NCI-H128 (cell line): ENCODE results near the gene CTIF.

ENCODE experiments used
- DNase-seq: peaks from one replicate; lab custom pipeline; 2025; ENCODE audit not compliant: unreplicated experiment; lab: John Stamatoyannopoulos, UW

The CTIF gene

GRCh38 chr18:48723016-48723415, 184.2 kb downstream of the CTIF start:
- DNase-seq = no peak

GRCh38 chr18:48723837-48724236, 185.0 kb downstream of the CTIF start:
- no peak for DNase-seq

DNA sequence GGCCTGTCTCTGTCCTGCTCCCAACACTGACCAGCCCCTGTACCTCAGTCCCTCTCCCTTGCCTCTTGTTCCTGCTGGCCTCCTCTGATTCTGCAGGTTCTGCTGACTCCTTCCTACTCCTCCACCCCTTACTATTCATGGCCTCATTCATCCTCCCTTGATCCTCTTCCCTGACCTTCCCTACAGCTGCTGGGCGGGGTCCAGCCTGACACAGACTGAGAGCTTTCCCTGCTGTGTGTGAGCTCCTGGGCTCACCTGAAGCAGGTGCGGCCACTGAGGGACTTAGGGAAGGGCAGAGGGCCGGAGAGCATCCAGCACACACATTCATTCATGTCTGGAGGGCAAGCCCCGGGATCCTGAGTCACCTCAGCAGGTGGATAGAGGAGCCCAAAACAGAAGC, 185.6 kb downstream of the CTIF start:
- DNase-seq = no peak

DNA sequence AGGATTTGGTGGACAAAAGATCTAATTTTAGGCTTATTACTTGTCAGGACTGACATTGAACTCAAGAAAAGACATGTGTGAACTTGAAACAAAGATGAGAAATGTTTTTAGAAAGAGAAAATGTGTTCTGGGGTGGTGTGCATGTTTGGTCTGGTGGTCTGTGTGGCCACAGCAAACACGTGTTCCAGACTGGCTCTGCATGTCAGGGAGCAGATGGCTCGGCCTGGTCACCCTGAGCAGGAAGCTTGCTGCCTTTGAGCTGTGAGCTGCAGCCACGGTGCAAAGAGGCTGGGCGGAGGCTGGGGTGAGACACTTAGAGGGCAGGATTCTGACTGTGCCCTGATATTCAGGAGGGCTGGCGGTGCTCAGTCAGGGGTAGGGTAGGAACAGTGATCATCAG, 186.1 kb downstream of the CTIF start:
- DNase-seq = no peak

GRCh38 chr18:48725562-48725961, 186.7 kb downstream of the CTIF start:
- no peak for DNase-seq

GRCh38 chr18:48727681-48728080, 188.8 kb downstream of the CTIF start:
- no peak for DNase-seq

DNA sequence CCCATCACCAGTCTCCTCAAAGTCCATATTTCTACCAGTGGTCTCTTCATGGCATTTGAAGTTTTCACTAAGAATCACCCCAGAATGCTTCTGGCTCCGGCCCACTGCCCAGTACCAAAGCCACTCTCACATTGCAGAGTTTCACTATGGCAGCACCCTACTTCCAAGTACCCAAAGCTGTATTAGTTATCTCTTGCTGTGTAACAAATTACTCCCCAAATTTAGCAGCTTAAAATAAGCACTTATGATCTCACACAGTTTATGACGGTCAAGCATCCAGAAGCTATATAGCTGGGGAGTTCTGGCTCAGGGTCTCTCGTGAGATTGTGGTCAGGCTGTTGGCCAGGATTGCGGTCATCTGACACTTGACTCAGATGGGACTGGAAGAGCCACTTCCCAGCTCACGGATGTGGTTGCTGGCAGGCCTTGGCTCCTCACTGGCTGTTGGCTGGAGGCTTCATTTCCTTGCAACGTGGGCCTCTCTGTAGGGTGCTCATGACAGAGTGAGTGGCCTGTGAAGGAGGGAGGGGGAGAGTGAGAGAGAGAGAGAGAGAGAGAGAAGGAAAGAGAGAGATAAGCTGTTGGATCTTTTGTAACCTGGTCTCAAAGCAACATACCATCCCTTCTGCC, 189.5 kb downstream of the CTIF start:
- no peak for DNase-seq

DNA sequence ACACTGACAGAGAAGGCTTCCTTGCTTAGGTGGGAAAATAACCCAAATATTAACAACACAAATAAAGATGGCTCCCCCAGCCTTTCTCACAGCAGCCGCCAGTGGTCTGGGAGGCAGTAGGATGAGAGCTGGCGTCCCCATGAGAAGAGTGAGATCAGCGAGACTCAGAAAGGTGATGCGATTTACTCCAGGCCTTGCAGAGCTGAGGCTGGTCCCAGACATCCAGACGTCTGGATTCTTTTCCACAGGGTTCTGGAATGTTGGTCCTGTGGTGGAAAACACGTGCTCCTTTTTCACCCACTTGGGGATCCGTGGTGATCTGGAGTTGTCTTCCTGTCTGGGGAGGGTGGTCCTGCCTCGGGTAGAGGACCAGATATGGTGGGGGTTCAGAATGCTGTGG, 190.6 kb downstream of the CTIF start:
- DNase-seq = no peak

GRCh38 chr18:48730010-48730409, 191.2 kb downstream of the CTIF start:
- no peak for DNase-seq

DNA sequence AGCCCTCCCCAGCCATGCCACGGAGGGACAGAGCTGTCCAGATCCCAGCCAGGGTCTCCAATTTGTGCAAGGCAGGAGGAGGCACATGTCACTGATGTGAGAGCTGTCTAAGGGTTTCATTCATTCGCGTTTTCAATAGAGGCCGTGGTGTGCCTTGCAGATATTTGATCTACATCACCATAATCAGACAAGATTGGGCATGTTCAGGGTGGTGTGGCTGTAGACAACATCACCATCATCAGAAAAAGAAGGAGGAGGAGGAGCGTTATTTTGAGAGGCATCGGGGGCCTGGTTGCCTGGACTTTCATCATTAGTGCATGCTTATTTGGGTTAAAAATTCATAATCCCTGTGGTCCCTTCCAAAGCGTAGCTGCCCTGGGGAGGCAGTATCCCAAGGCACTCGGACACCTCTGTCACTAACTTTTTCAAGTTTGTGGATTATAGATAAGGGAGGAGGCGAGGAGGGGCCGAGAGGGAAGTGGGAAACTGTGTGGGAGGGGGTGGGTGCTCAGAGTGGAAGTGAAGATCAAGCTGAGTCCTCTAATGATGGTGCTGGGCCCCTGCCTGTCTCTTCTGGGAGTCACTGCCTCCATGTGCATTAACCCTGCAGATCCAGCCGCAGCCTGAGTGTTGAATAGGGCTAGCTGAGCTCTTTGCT, 194.1 kb downstream of the CTIF start:
- DNase-seq = no peak

GRCh38 chr18:48733643-48734253, 194.9 kb downstream of the CTIF start:
- no peak for DNase-seq

GRCh38 chr18:48734460-48734859, 195.6 kb downstream of the CTIF start:
- DNase-seq = no peak

GRCh38 chr18:48735080-48735676, 196.3 kb downstream of the CTIF start:
- no peak for DNase-seq

DNA sequence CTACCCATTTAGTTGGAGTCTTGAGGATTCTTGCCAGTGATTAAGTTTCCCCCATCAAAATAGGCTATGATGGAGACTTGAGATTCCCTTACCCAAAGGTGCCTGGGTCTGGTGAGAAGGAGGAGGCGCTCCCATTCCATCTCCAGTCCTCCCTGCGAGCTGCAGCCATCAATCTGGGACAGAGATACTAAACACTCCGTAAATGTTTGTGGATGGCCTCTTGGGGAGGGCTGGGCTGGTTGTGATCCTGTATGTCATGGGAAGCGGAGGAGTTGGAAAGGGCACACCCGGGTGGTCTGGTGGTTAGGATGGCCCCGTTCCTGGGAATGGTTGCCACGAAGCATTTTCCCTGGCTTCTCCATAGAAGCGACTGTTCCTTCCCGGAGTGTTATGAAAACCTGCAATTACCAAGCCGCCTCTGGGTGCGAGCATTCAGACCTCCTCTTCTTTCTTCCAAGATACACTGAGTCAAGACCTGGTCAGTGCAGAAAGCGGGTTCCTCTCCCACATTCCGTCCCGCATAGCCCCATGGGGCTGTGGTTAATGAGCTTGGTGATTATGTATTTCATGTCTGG, 196.9 kb downstream of the CTIF start:
- DNase-seq = no peak

DNA sequence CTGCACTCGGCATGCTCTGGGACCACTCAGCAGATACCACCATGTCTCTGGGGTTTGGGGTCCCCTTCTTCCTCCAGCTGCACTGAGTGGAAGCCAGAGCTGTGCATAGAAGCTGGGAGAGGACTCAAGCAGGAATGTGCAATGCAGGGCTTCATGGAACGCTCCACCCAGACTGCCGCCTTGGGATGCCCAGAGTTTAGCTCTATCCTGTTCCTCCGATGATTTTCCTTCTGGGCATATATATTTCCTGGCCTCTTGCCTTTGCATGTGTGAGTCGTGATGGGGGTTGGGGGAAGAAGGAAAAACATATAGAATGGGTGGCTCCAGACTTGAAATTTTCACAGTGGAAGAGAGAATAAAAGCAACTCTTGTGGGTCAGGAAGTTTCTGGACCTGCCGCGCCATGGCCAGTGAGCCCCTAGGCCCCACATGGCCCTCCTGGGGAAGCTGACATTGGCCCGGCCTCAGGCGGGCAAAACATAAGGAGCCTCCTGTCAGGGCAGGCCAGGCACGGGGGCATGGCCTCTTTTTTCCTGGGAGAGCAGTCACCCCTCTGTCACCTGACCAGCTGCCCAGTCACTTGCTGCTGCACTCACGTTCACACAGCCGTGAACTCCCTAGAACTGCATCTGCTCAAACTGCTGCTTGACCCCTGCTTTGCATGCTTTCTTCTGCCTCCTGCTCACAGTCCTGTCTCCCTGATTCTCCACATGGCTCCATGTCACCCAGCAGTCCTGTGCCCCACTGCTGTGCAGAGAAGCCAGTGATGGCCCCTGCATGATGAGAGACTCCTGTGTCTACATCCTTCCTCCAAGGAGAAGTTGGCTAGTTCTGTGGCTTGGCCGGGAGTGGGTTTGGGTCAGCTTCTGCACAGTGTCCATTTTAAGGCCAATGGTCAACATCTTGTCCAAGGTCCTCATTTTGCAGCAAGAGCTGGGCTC, 197.8 kb downstream of the CTIF start:
- no peak for DNase-seq

DNA sequence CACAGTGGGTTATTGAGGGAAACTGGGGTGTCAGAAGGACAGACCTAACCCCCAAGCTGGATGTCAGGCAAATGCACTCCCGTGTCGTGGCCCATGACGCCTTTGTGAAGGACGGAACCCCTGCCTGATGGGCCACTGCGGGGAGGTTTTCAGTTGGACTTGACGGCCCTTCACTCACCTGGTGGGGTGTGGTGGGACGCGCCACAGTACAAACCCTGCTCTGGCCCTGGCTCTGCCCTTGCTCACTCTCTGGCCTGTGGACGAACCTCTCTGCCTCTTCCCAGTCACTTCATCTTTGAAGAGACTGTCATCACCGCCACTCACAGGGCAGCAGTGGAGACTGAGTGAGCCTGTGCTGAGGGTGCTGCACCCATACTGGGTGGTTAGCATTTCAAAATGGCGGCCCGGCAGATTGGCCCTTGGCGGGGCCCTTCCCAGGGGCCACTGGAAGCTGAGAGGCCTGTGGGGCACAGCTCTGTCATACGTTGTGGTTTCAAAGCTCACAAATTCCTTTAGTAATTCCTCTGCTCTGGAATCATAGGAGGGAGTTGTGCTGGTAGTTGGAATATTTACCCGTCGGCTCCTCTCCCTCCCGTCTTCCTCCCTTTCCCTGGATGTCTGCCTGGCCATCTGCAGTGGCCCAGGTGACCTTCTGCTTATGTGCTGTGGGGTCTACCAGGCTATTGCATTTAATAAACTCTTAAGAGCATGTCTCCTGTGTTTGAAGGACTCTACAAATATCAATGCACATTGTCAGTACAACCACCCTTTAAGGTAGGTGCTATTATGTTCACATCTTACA, 200.6 kb downstream of the CTIF start:
- DNase-seq = no peak

GRCh38 chr18:48740068-48740440, 201.2 kb downstream of the CTIF start:
- no peak for DNase-seq

- no peak for DNase-seq
Observed at GRCh38 chr18:48740851-48741485, 202.1 kb downstream of the CTIF start.

GRCh38 chr18:48741866-48742265, 203.0 kb downstream of the CTIF start:
- no peak for DNase-seq

DNA sequence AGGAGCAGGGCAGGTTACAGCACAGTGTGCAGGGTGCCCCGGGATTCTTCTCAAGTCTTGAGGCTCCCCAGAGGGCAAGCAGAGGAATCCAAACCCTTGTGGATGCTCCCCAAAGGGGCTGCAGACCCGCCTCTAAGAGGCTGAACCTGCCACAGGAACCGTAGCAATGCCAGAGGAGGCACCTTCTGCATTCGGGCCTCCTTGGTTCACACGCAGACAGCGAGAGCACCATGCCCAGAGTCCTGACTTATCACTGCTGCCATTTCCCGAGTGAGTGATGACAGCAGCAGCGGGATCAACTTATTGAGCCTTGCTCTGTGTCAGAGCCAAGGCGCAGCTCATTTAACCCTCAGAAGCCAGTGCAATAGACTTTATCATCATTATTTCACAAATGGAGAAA, 203.5 kb downstream of the CTIF start:
- DNase-seq = no peak
